NCI-H1930 (cell line): ENCODE results near the gene CYGB.
"Not testable (repeated sequence)": the region's sequence is repeated elsewhere in the genome, so short reads cannot be mapped to it uniquely, and the experiment has no call there.

Source experiments
- DNase-seq, 2 experiments: peaks; one replicate each; lab custom pipeline; 2025; lab: John Stamatoyannopoulos, UW

Gene CYGB

GRCh38 chr17:76523084-76524037 lies 14.1 kb downstream of the CYGB start:
- peak; percentile 66 to 69 for DNase-seq

- not testable (repeated sequence) for DNase-seq
These were observed 15.8 kb downstream of the CYGB start for GRCh38 chr17:76521683-76522082.

GRCh38 chr17:76521262-76521661 lies 16.2 kb downstream of the CYGB start:
- DNase-seq, result no peak

- no peak for DNase-seq
These were observed 18.2 kb downstream of the CYGB start for GRCh38 chr17:76519048-76519966.

GRCh38 chr17:76517638-76518038 lies 19.9 kb downstream of the CYGB start:
- DNase-seq, result no peak

- DNase-seq, result no peak
These were observed 22.1 kb downstream of the CYGB start for GRCh38 chr17:76515274-76515949.

GRCh38 chr17:76514355-76514754 lies 23.2 kb downstream of the CYGB start:
- DNase-seq, result not testable (repeated sequence)

- no peak for DNase-seq
These were observed 24.2 kb downstream of the CYGB start for GRCh38 chr17:76513306-76513692.

- no peak for DNase-seq
These were observed 24.9 kb downstream of the CYGB start for GRCh38 chr17:76512366-76513305.

GRCh38 chr17:76511668-76512365 lies 25.7 kb downstream of the CYGB start:
- no peak for DNase-seq

GRCh38 chr17:76510831-76511244 lies 26.7 kb downstream of the CYGB start:
- DNase-seq, result no peak

- DNase-seq, result not testable (repeated sequence)
These were observed 28.9 kb downstream of the CYGB start for GRCh38 chr17:76508472-76509063.

- peak; percentile 50 to 77 for DNase-seq
These were observed 30.8 kb downstream of the CYGB start for GRCh38 chr17:76506408-76507345.

- DNase-seq, result no peak
These were observed 33.4 kb downstream of the CYGB start for GRCh38 chr17:76504117-76504516.

GRCh38 chr17:76502341-76503211 lies 34.9 kb downstream of the CYGB start:
- no peak for DNase-seq

- DNase-seq, result no peak
These were observed 35.6 kb downstream of the CYGB start for GRCh38 chr17:76501827-76502307.

- peak; percentile 63 to 81 for DNase-seq
These were observed 36.3 kb downstream of the CYGB start, which contains the start of gene RHBDF2 for GRCh38 chr17:76501018-76501826. TSS of gene RHBDF2 (minus strand) at chr17:76501423. CDS start at chr17:76481524, 19,899 bp downstream.
